Measurements from ENCODE around the gene STYXL2.

STYXL2 gene

GRCh38 chr1:167094690-167095089 lies 815 bp downstream of the STYXL2 start:
- H3K36me3 ChIP-seq (replicated peaks; ENCODE audit: low read depth, low read length): no peaks in the 10 kb centered on the region
- TF ChIP-seq CTCF (IDR thresholded peaks at IDR 0.05; ENCODE audit: low read depth, low read length) (no peak), EZH2phosphoT487 (IDR thresholded peaks at IDR 0.05; ENCODE audit: low read depth) (no peak)
- peaks cover 10% of the 10 kb centered on the region for H3K4me1 ChIP-seq (ENCODE audit: low read length)
- H3K79me2 ChIP-seq (ENCODE audit: low read length): no peaks in the 10 kb centered on the region
- no peak overlapping the region for H3K27ac ChIP-seq (ENCODE audit: low read length)
- no peak overlapping the region for H3K4me2 ChIP-seq (ENCODE audit: low read length)
- H3K27me3 ChIP-seq (ENCODE audit: low read depth, low read length): no peaks in the 10 kb centered on the region
- H2AFZ ChIP-seq (ENCODE audit: low read depth, low read length): no peak overlapping the region
- H4K20me1 ChIP-seq (ENCODE audit: insufficient read depth, low read length): no peaks in the 10 kb centered on the region
- no peak overlapping the region for H3K4me3 ChIP-seq (ENCODE audit: low read length)
- H3K9ac ChIP-seq (ENCODE audit: low read length): no peak overlapping the region
- no peaks in the 10 kb centered on the region for H3K9me3 ChIP-seq (ENCODE audit: insufficient read depth, low read length)

GRCh38 chr1:167095368-167095767 lies 1.5 kb downstream of the STYXL2 start:
- Histone ChIP-seq H2AFZ (ENCODE audit: low read depth, low read length) (no peak overlapping the region), H3K27ac (ENCODE audit: low read length) (no peak overlapping the region), H3K9ac (ENCODE audit: low read length) (no peak overlapping the region), H4K20me1 (ENCODE audit: insufficient read depth, low read length) (no peaks in the 10 kb centered on the region), H3K27me3 (ENCODE audit: low read depth, low read length) (no peaks in the 10 kb centered on the region), H3K4me2 (ENCODE audit: low read length) (no peak overlapping the region), H3K4me1 (ENCODE audit: low read length) (peaks cover 7% of the 10 kb centered on the region), H3K9me3 (ENCODE audit: insufficient read depth, low read length) (no peaks in the 10 kb centered on the region), H3K4me3 (ENCODE audit: low read length) (no peak overlapping the region), H3K36me3 (replicated peaks; ENCODE audit: low read depth, low read length) (no peaks in the 10 kb centered on the region), H3K79me2 (ENCODE audit: low read length) (no peaks in the 10 kb centered on the region)
- TF ChIP-seq CTCF (IDR thresholded peaks at IDR 0.05; ENCODE audit: low read depth, low read length) (no peak), EZH2phosphoT487 (IDR thresholded peaks at IDR 0.05; ENCODE audit: low read depth) (no peak)

- Histone ChIP-seq H3K9ac (ENCODE audit: low read length) (no peak overlapping the region), H4K20me1 (ENCODE audit: insufficient read depth, low read length) (no peaks in the 10 kb centered on the region), H3K27me3 (ENCODE audit: low read depth, low read length) (no peaks in the 10 kb centered on the region), H2AFZ (ENCODE audit: low read depth, low read length) (no peak overlapping the region), H3K79me2 (ENCODE audit: low read length) (no peaks in the 10 kb centered on the region), H3K4me2 (ENCODE audit: low read length) (no peak overlapping the region), H3K27ac (ENCODE audit: low read length) (no peak overlapping the region), H3K9me3 (ENCODE audit: insufficient read depth, low read length) (no peaks in the 10 kb centered on the region), H3K36me3 (replicated peaks; ENCODE audit: low read depth, low read length) (no peaks in the 10 kb centered on the region), H3K4me1 (ENCODE audit: low read length) (peaks cover 15% of the 10 kb centered on the region), H3K4me3 (ENCODE audit: low read length) (no peak overlapping the region)
- TF ChIP-seq CTCF (IDR thresholded peaks at IDR 0.05; ENCODE audit: low read depth, low read length) (no peak), EZH2phosphoT487 (IDR thresholded peaks at IDR 0.05; ENCODE audit: low read depth) (no peak)
Measured at GRCh38 chr1:167099851-167100250, 6.0 kb downstream of the STYXL2 start.

GRCh38 chr1:167100730-167101129 lies 6.9 kb downstream of the STYXL2 start:
- no peak overlapping the region for H3K4me3 ChIP-seq (ENCODE audit: low read length)
- H3K9me3 ChIP-seq (ENCODE audit: insufficient read depth, low read length): no peaks in the 10 kb centered on the region
- no peak overlapping the region for H3K4me2 ChIP-seq (ENCODE audit: low read length)
- H3K27ac ChIP-seq (ENCODE audit: low read length): no peak overlapping the region
- H3K36me3 ChIP-seq (replicated peaks; ENCODE audit: low read depth, low read length): no peaks in the 10 kb centered on the region
- H3K4me1 ChIP-seq (ENCODE audit: low read length): peaks cover 24% of the 10 kb centered on the region
- TF ChIP-seq EZH2phosphoT487 (IDR thresholded peaks at IDR 0.05; ENCODE audit: low read depth) (no peak), CTCF (IDR thresholded peaks at IDR 0.05; ENCODE audit: low read depth, low read length) (no peak)
- H3K9ac ChIP-seq (ENCODE audit: low read length): no peak overlapping the region
- no peak overlapping the region for H2AFZ ChIP-seq (ENCODE audit: low read depth, low read length)
- no peaks in the 10 kb centered on the region for H4K20me1 ChIP-seq (ENCODE audit: insufficient read depth, low read length)
- H3K27me3 ChIP-seq (ENCODE audit: low read depth, low read length): no peaks in the 10 kb centered on the region
- H3K79me2 ChIP-seq (ENCODE audit: low read length): no peaks in the 10 kb centered on the region

Measured in OCI-LY3 (cell line).